Measurements from ENCODE around the gene MAMSTR.
A peak's percentile ranks its signal among the peaks of the same experiment; 100 is the strongest.

The MAMSTR gene

DNA sequence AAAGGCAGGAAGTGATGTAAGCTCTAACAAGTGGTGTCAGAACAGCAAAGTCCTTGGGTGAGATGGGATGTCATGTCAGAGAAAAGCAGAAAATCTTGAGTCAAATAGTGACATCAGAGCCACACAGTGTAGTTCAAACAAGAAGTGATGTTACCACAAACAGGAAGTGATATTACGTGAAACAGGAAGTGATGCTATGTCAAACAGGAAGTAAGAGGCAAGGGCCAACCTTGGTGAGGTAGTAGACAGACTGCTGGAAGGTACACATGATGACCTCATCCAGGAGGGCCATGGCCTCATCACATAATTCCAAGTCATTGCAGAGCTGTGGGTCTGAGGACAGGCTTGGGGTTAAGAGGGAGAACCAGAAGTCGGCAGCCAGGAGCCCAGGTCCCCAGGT is 7.0 kb upstream of the MAMSTR start:
- H4K20me1 ChIP-seq (ENCODE audit: insufficient read depth): no peaks in the 10 kb centered on the region
- no peak overlapping the region for H3K4me2 ChIP-seq
- no peak overlapping the region for H3K9ac ChIP-seq
- no peaks in the 10 kb centered on the region for H3K36me3 ChIP-seq (ENCODE audit: insufficient read depth)
- TF ChIP-seq CTCF (conservative IDR thresholded peaks at IDR 0.05; ENCODE audit: low read depth, low read length): no peak
- no peaks in the 10 kb centered on the region for H3K79me2 ChIP-seq (ENCODE audit: insufficient read depth, low read depth)
- no peaks in the 10 kb centered on the region for H3K4me1 ChIP-seq (ENCODE audit: low read depth, poor library complexity, severe bottlenecking)
- no peak overlapping the region for H3K4me3 ChIP-seq (IDR thresholded peaks at IDR 0.05; ENCODE audit: insufficient read depth, low read depth, low read length)
- peak overlapping the region; percentile 6; the same call in 1 of the 2 replicates for H2AFZ ChIP-seq (ENCODE audit: low read depth)
- peaks cover 33% of the 10 kb centered on the region for H3K27me3 ChIP-seq (ENCODE audit: insufficient read depth, low read depth)
- no peak overlapping the region for H3K27ac ChIP-seq

DNA sequence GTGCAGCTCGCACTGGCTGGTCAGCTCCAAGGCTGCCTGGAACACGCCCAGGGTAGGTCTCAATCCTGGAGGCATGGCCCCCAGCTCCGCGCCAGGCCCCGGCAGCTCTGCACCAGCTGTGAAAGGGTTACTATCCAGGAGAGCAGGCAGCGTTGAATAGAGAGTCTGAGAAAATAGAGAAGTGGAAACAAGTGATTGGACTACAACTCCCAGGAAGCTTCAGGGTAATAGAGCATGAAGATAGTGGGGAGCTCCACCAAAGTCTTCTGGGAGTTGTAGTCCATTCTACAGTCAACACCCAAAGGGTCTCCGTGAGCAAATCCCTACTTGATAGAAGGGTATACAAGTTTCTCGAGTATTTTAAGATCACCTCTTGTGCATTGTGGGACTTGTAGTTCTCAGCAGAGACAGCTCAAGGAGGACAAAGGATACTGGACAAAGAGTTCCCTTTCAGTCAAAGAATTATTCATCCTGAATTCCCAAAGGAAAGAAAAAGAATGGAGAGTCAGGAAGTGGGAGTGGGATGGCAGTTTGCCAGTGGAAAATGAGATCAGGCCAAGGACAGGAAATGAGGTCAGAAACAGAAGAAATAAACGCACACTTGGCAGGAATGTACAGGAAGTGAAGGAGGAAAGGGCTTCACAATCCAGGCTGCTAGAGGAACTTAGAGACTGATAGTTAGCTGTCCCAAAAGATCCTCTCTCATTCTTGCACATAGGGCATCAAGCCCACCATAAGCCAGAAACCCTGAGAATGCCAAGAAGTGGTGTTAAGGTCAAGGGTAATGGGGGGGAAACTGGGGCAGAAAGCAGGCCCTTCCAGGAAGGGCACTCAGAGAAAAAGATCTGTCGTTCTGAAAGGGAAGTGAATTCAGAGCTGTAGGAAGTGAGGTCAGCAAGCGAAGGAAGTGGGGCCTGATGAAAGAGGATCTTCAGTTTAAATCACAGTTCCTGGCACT is 5.5 kb upstream of the MAMSTR start:
- no peak overlapping the region for H3K9ac ChIP-seq
- H3K27me3 ChIP-seq (ENCODE audit: insufficient read depth, low read depth): peaks cover 19% of the 10 kb centered on the region
- H3K36me3 ChIP-seq (ENCODE audit: insufficient read depth): no peaks in the 10 kb centered on the region
- H3K4me2 ChIP-seq: no peak overlapping the region
- no peak overlapping the region for H3K4me3 ChIP-seq (IDR thresholded peaks at IDR 0.05; ENCODE audit: insufficient read depth, low read depth, low read length)
- H3K27ac ChIP-seq: no peak overlapping the region
- H3K79me2 ChIP-seq (ENCODE audit: insufficient read depth, low read depth): no peaks in the 10 kb centered on the region
- no peak for TF ChIP-seq CTCF (conservative IDR thresholded peaks at IDR 0.05; ENCODE audit: low read depth, low read length)
- H2AFZ ChIP-seq (ENCODE audit: low read depth): peak overlapping the region; percentile 25; the same call in 1 of the 2 replicates
- H3K4me1 ChIP-seq (ENCODE audit: low read depth, poor library complexity, severe bottlenecking): peaks cover 6% of the 10 kb centered on the region
- H4K20me1 ChIP-seq (ENCODE audit: insufficient read depth): no peaks in the 10 kb centered on the region

DNA sequence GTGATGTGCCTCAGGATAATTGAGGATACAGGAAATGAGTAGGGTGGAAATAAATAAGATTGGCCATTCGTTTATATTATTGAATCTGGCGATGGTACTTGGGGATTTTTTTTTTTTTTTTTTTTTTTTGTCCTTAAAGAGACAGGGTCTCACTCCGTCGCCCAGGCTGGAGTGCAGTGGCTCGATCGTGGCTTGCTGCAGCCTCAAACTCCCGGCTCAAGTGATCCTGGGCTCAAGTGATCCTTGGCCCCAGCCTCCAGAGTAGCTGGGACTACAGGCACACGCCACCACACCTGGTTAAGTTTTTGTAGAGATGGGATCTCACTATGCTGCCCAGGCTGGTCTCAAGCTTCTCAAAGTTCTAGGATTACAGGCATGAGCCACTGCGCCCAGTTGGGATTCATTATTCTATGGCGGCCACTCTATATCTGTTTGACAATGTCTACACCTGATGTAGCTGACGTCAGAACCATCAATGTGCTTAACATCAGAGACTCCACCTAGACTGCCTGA is 2.7 kb upstream of the MAMSTR start:
- no peak overlapping the region for H3K4me3 ChIP-seq (IDR thresholded peaks at IDR 0.05; ENCODE audit: insufficient read depth, low read depth, low read length)
- no peak for TF ChIP-seq CTCF (conservative IDR thresholded peaks at IDR 0.05; ENCODE audit: low read depth, low read length)

GRCh38 chr19:48720613-48721296 is 1.2 kb upstream of the MAMSTR start:
- no peak overlapping the region for H3K4me3 ChIP-seq (IDR thresholded peaks at IDR 0.05; ENCODE audit: insufficient read depth, low read depth, low read length)
- H3K36me3 ChIP-seq (ENCODE audit: insufficient read depth): no peaks in the 10 kb centered on the region
- H3K27ac ChIP-seq: peak overlapping the region; percentile 69
- no peaks in the 10 kb centered on the region for H3K79me2 ChIP-seq (ENCODE audit: insufficient read depth, low read depth)
- peak overlapping the region; percentile 31 for H3K4me2 ChIP-seq
- peaks cover 8% of the 10 kb centered on the region for H3K4me1 ChIP-seq (ENCODE audit: low read depth, poor library complexity, severe bottlenecking)
- H2AFZ ChIP-seq (ENCODE audit: low read depth): peak overlapping the region; percentile 78
- H4K20me1 ChIP-seq (ENCODE audit: insufficient read depth): no peaks in the 10 kb centered on the region
- TF ChIP-seq CTCF (conservative IDR thresholded peaks at IDR 0.05; ENCODE audit: low read depth, low read length): no peak
- no peaks in the 10 kb centered on the region for H3K27me3 ChIP-seq (ENCODE audit: insufficient read depth, low read depth)
- peak overlapping the region; percentile 72 for H3K9ac ChIP-seq

More for the DNA sequence above, 2.7 kb upstream of the MAMSTR start:
- Histone ChIP-seq H3K4me2 (no peak overlapping the region), H3K27me3 (ENCODE audit: insufficient read depth, low read depth) (peaks cover 5% of the 10 kb centered on the region; the same call in 1 of the 2 replicates), H3K9ac (no peak overlapping the region), H2AFZ (ENCODE audit: low read depth) (no peak overlapping the region), H3K79me2 (ENCODE audit: insufficient read depth, low read depth) (no peaks in the 10 kb centered on the region), H4K20me1 (ENCODE audit: insufficient read depth) (no peaks in the 10 kb centered on the region), H3K27ac (no peak overlapping the region), H3K4me1 (ENCODE audit: low read depth, poor library complexity, severe bottlenecking) (peaks cover 8% of the 10 kb centered on the region), H3K36me3 (ENCODE audit: insufficient read depth) (no peaks in the 10 kb centered on the region)

All from KMS-11 (cell line).